ENCODE measurements around the gene DNAH14. TPM values are rescaled to one million over a fixed set of nuclear protein-coding genes. Genes with fewer than 3 reads are reported as not detected.

Gene DNAH14
- total RNA-seq, 1 experiment from 2014 or later = 47.0 TPM

GRCh38 chr1:225388372-225388771, 458.9 kb downstream of the DNAH14 start:
- TF ChIP-seq, protein P1, sequence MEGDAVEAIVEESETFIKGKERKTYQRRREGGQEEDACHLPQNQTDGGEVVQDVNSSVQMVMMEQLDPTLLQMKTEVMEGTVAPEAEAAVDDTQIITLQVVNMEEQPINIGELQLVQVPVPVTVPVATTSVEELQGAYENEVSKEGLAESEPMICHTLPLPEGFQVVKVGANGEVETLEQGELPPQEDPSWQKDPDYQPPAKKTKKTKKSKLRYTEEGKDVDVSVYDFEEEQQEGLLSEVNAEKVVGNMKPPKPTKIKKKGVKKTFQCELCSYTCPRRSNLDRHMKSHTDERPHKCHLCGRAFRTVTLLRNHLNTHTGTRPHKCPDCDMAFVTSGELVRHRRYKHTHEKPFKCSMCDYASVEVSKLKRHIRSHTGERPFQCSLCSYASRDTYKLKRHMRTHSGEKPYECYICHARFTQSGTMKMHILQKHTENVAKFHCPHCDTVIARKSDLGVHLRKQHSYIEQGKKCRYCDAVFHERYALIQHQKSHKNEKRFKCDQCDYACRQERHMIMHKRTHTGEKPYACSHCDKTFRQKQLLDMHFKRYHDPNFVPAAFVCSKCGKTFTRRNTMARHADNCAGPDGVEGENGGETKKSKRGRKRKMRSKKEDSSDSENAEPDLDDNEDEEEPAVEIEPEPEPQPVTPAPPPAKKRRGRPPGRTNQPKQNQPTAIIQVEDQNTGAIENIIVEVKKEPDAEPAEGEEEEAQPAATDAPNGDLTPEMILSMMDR (IDR thresholded peaks at IDR 0.05) = no peak
- TF ChIP-seq TCF7L2 (IDR thresholded peaks at IDR 0.05; ENCODE audit: low read depth, low read length) (no peak), SIN3A (IDR thresholded peaks at IDR 0.05; ENCODE audit: borderline replicate concordance, insufficient read depth, low read depth, low read length) (no peak), POLR2AphosphoS5 (IDR thresholded peaks at IDR 0.05; ENCODE audit: low read depth, low read length) (no peak)
- TF ChIP-seq, protein P2, sequence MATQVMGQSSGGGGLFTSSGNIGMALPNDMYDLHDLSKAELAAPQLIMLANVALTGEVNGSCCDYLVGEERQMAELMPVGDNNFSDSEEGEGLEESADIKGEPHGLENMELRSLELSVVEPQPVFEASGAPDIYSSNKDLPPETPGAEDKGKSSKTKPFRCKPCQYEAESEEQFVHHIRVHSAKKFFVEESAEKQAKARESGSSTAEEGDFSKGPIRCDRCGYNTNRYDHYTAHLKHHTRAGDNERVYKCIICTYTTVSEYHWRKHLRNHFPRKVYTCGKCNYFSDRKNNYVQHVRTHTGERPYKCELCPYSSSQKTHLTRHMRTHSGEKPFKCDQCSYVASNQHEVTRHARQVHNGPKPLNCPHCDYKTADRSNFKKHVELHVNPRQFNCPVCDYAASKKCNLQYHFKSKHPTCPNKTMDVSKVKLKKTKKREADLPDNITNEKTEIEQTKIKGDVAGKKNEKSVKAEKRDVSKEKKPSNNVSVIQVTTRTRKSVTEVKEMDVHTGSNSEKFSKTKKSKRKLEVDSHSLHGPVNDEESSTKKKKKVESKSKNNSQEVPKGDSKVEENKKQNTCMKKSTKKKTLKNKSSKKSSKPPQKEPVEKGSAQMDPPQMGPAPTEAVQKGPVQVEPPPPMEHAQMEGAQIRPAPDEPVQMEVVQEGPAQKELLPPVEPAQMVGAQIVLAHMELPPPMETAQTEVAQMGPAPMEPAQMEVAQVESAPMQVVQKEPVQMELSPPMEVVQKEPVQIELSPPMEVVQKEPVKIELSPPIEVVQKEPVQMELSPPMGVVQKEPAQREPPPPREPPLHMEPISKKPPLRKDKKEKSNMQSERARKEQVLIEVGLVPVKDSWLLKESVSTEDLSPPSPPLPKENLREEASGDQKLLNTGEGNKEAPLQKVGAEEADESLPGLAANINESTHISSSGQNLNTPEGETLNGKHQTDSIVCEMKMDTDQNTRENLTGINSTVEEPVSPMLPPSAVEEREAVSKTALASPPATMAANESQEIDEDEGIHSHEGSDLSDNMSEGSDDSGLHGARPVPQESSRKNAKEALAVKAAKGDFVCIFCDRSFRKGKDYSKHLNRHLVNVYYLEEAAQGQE (IDR thresholded peaks at IDR 0.05; ENCODE audit: insufficient read depth in 1 of 2, low read depth in 2 of 2, low read length in 1 of 2) = no peak
- intact Hi-C loops (cut with micrococcal nuclease; ENCODE audit: unreplicated experiment) = no loop called here
- Histone ChIP-seq H3K4me3 (ENCODE audit: low read depth in 2 of 2, low read length in 2 of 2) (no peak overlapping the region), H3K36me3 (ENCODE audit: control insufficient read depth, insufficient read depth, low read length) (no peaks in the 10 kb centered on the region), H3K27ac (ENCODE audit: low read length) (no peak overlapping the region), H3K27me3 (ENCODE audit: control insufficient read depth, insufficient read depth, low read length) (no peaks in the 10 kb centered on the region), H3K9me3 (ENCODE audit: control insufficient read depth, insufficient read depth, low read depth, low read length) (no peaks in the 10 kb centered on the region), H3K4me1 (ENCODE audit: control insufficient read depth, insufficient read depth, low read length) (no peaks in the 10 kb centered on the region)
- in situ Hi-C loops (cut with HindIII; ENCODE audit: low pct_unique_long_range_greater_than_20kb, low sequenced_read_pairs) = no loop called here
- DNase-seq (ENCODE audit: low read depth, low spot score) (no peak), ATAC-seq (no peak)
- ChIA-PET POLR2A (no interaction called here), CTCF (no interaction called here)
- no TSS peak for BruUV-seq (replicated peaks)

DNA sequence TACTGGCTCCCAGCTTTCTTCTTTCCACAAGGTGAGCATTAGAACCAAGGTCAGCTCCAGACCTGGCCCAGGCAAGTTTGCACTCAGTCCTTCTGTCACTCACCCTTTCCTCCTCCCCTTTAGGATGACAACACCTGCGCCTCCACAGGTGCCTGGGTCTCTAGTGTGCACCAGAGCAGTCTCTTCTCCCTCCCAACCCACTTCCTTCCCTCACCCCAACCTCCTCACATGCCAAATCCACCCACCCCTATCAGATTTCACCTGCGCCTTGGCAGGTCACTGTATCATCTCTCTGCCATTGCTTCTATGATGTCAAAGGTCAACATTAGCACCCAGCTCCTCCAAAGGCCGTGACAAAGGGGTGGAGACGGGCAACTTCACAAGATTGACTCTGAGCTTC, 460.4 kb downstream of the DNAH14 start:
- intact Hi-C loops (cut with micrococcal nuclease; ENCODE audit: unreplicated experiment) = no loop called here

More for the DNA sequence above, 460.4 kb downstream of the DNAH14 start:
- Histone ChIP-seq H3K4me1 (ENCODE audit: control insufficient read depth, insufficient read depth, low read length) (no peaks in the 10 kb centered on the region), H3K36me3 (ENCODE audit: control insufficient read depth, insufficient read depth, low read length) (no peaks in the 10 kb centered on the region), H3K9me3 (ENCODE audit: control insufficient read depth, insufficient read depth, low read depth, low read length) (no peaks in the 10 kb centered on the region), H3K27me3 (ENCODE audit: control insufficient read depth, insufficient read depth, low read length) (no peaks in the 10 kb centered on the region), H3K4me3 (ENCODE audit: low read depth in 2 of 2, low read length in 2 of 2) (no peak overlapping the region), H3K27ac (ENCODE audit: low read length) (no peak overlapping the region)
- no TSS peak for BruUV-seq (replicated peaks)
- ChIA-PET POLR2A (no interaction called here), CTCF (no interaction called here)
- in situ Hi-C loops (cut with HindIII; ENCODE audit: low pct_unique_long_range_greater_than_20kb, low sequenced_read_pairs) = no loop called here
- no peak for DNase-seq (ENCODE audit: low read depth, low spot score)
- ATAC-seq = no peak
- TF ChIP-seq POLR2AphosphoS5 (IDR thresholded peaks at IDR 0.05; ENCODE audit: low read depth, low read length) (no peak), TCF7L2 (IDR thresholded peaks at IDR 0.05; ENCODE audit: low read depth, low read length) (no peak), SIN3A (IDR thresholded peaks at IDR 0.05; ENCODE audit: borderline replicate concordance, insufficient read depth, low read depth, low read length) (no peak)
- TF ChIP-seq, protein P1 (IDR thresholded peaks at IDR 0.05) = no peak
- TF ChIP-seq, protein P2 (IDR thresholded peaks at IDR 0.05; ENCODE audit: insufficient read depth in 1 of 2, low read depth in 2 of 2, low read length in 1 of 2) = no peak

Data from Panc1 (cell line).